ENCODE measurements around the gene CCDC137. TPM values are rescaled to one million over a fixed set of nuclear protein-coding genes. Genes with fewer than 3 reads are reported as not detected.

CCDC137 gene
- total RNA-seq, 3 donors from 2014 or later: 15.5 to 19.6 (median 15.6) TPM

GRCh38 chr17:81660441-81660840 is 6.1 kb upstream of the CCDC137 start:
- Histone ChIP-seq H3K36me3 (ENCODE audit: low read depth) (no peaks in the 10 kb centered on the region), H3K9me3 (no peaks in the 10 kb centered on the region), H3K4me3 (no peak overlapping the region), H3K4me1 (ENCODE audit: low read depth) (peaks cover 10% of the 10 kb centered on the region)
- TF ChIP-seq, protein P1, sequence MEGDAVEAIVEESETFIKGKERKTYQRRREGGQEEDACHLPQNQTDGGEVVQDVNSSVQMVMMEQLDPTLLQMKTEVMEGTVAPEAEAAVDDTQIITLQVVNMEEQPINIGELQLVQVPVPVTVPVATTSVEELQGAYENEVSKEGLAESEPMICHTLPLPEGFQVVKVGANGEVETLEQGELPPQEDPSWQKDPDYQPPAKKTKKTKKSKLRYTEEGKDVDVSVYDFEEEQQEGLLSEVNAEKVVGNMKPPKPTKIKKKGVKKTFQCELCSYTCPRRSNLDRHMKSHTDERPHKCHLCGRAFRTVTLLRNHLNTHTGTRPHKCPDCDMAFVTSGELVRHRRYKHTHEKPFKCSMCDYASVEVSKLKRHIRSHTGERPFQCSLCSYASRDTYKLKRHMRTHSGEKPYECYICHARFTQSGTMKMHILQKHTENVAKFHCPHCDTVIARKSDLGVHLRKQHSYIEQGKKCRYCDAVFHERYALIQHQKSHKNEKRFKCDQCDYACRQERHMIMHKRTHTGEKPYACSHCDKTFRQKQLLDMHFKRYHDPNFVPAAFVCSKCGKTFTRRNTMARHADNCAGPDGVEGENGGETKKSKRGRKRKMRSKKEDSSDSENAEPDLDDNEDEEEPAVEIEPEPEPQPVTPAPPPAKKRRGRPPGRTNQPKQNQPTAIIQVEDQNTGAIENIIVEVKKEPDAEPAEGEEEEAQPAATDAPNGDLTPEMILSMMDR (IDR thresholded peaks at IDR 0.05): no peak
- intact Hi-C loops (cut with DNase I, micrococcal nuclease): no loop called here
- DNase-seq: no peak
- ATAC-seq: no peak

DNA sequence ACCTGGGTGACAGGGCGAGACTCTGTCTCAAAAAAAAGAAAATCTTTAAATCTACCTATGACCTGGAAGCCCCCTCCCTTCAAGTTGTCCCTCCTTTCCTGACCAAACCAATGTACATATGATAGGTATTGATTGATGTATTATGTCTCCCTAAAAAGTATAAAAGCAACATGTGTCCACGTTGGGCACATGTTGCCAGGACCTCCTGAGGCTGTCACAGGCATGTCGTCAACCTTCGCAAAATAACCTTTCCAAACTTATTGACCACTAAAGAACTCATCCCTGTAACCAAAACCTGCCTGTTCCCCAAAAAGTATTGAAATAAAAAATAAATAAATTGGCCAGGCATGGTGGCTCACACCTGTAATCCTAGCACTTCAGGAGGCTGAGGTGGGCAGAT is 4.5 kb upstream of the CCDC137 start:
- H3K4me3 ChIP-seq: no peak overlapping the region
- DNase-seq: no peak
- TF ChIP-seq, protein P1 (IDR thresholded peaks at IDR 0.05): no peak

GRCh38 chr17:81664051-81664470 is 2.5 kb upstream of the CCDC137 start:
- TF ChIP-seq, protein P1 (IDR thresholded peaks at IDR 0.05): no peak
- intact Hi-C loops (cut with DNase I, micrococcal nuclease): no loop called here
- no peaks in the 10 kb centered on the region for H3K9me3 ChIP-seq
- H3K4me1 ChIP-seq (ENCODE audit: low read depth): peaks cover 21% of the 10 kb centered on the region
- no peak for DNase-seq
- H3K36me3 ChIP-seq (ENCODE audit: low read depth): no peaks in the 10 kb centered on the region
- no peak overlapping the region for H3K4me3 ChIP-seq
- ATAC-seq: no peak

More for the DNA sequence above, 4.5 kb upstream of the CCDC137 start:
- intact Hi-C loops (cut with DNase I, micrococcal nuclease): no loop called here
- no peak for ATAC-seq
- no peaks in the 10 kb centered on the region for H3K9me3 ChIP-seq
- H3K36me3 ChIP-seq (ENCODE audit: low read depth): no peaks in the 10 kb centered on the region
- peaks cover 14% of the 10 kb centered on the region for H3K4me1 ChIP-seq (ENCODE audit: low read depth)

DNA sequence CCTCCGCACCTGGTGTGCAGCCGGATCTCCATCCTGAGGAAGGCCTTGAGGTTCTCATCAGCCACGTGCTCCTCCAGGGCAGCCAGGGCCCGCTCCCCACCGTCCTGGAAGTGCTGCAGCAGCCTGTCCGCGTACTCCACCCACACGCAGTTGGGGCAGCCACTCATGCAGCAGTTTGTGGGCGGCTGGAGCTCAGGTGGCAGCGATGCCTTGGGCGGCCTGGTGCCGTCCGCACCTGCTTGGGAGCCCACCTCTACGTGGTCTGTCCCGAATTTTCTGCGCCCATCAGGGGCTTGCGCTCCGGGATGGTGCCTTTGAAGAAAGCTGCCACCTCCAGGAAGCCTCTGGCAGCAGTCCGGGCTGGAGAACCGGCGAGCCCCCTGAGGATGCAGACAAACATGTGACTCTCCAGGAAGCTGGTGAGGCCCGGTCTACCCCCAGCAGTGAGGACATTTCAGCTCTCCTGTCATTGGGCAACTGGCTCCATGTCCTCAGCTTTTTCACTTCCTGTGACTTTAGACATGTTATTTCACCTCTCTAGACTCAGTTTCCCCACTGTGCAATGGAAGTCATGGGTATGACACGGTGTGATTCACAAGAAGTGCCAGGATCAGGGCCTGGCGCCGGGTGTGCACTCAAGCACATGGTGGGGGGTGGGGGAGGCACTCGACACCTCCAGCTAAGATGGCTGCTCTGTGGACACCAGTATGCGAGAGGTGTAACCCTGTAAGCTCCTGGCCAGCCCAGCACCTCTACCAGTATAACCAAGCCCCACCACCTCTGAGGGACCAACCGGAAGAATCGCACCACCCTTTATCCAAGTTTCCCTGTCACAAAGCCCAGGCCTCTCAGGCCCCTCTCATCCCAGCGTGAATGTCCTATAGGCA is 1.1 kb upstream of the CCDC137 start:
- intact Hi-C loops (cut with DNase I, micrococcal nuclease): no loop called here
- H3K36me3 ChIP-seq (ENCODE audit: low read depth): no peaks in the 10 kb centered on the region
- peaks cover 17% of the 10 kb centered on the region for H3K4me1 ChIP-seq (ENCODE audit: low read depth)
- no peaks in the 10 kb centered on the region for H3K9me3 ChIP-seq
- TF ChIP-seq, protein P1 (IDR thresholded peaks at IDR 0.05): no peak
- ATAC-seq: peak; percentile 45
- DNase-seq: peak in 2 of 3 donors; percentile 41 to 55
- H3K4me3 ChIP-seq: peak overlapping the region; percentile 96

DNA sequence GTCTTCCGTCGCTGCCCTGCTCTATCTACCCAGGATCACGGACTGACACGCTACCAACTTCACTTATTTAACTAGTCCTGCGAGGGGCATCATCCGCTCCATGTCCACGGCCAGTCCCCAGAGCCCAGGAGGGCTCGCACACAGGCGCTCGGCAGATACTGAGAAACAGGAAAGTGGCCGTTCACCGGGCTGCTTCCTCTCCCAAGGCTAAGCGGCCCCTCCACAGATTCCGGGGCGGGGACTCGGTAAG is 520 bp upstream of the CCDC137 start:
- TF ChIP-seq, protein P1 (IDR thresholded peaks at IDR 0.05): no peak
- Histone ChIP-seq H3K4me1 (ENCODE audit: low read depth) (peaks cover 17% of the 10 kb centered on the region), H3K36me3 (ENCODE audit: low read depth) (no peaks in the 10 kb centered on the region), H3K9me3 (no peaks in the 10 kb centered on the region), H3K4me3 (peak overlapping the region; percentile 96)
- DNase-seq (peak in 1 of 3 donors; percentile 26), ATAC-seq (peak; percentile 43)
- intact Hi-C loops (cut with DNase I, micrococcal nuclease): no loop called here

Measured in mucosa of descending colon (tissue), 3 donors.